ENCODE data around the gene ABHD16A. TPM values are rescaled to one million over a fixed set of nuclear protein-coding genes. Genes with fewer than 3 reads are reported as not detected.

Gene ABHD16A
- total RNA-seq (2021; ENCODE audit: unreplicated experiment) (47.2 TPM), Bru-seq, nascent RNA (percentile 68 among the genes with signal in this experiment), BruChase-seq, experiment 1, labeled RNA remaining after a 2-hour chase (percentile 60 among the genes with signal in this experiment), BruChase-seq, experiment 2, labeled RNA remaining after a 6-hour chase (percentile 76 among the genes with signal in this experiment)
- polyA plus RNA-seq (2012; ENCODE audit: insufficient read length) = 44.7 TPM
- long read RNA-seq, transcript ABHD16A-201 (20 exons, 2,103 nt) = major isoform, 85 of 102 reads
- long read RNA-seq, partial matches to known transcripts = 1 of 102 reads
- long read RNA-seq, other reads (novel, unspliced or antisense) = 13 of 102 reads

- Histone ChIP-seq H3K4me3 (ENCODE audit: low read depth in 2 of 2, low read length in 2 of 2) (peak within 1 kb of the TSS; percentile 92 to 99), H3K9me3 (ENCODE audit: control insufficient read depth, insufficient read depth, low read depth, low read length) (no peaks in the 10 kb centered on the region), H3K36me3 (ENCODE audit: control insufficient read depth, insufficient read depth, low read length) (peaks cover 2% of the 10 kb centered on the region; the same call in 1 of the 2 replicates), H3K4me1 (ENCODE audit: control insufficient read depth, insufficient read depth, low read length) (peaks cover 7% of the 10 kb centered on the region; the same call in 1 of the 2 replicates), H3K27ac (ENCODE audit: low read length) (peak within 1 kb of the TSS; percentile 95), H3K27me3 (ENCODE audit: control insufficient read depth, insufficient read depth, low read length) (no peaks in the 10 kb centered on the region)
- intact Hi-C loops (cut with micrococcal nuclease; ENCODE audit: unreplicated experiment) = no loop called here
- TF ChIP-seq CTCF (IDR thresholded peaks at IDR 0.05) (no peak), TCF7L2 (IDR thresholded peaks at IDR 0.05; ENCODE audit: low read depth, low read length) (peak; percentile 52; the same call in 1 of the 2 replicates), SIN3A (IDR thresholded peaks at IDR 0.05; ENCODE audit: borderline replicate concordance, insufficient read depth, low read depth, low read length) (no peak), POLR2AphosphoS5 (IDR thresholded peaks at IDR 0.05; ENCODE audit: low read depth, low read length) (peak; percentile 89), REST (IDR thresholded peaks at IDR 0.05; ENCODE audit: insufficient read depth in 1 of 2, low read depth in 2 of 2, low read length in 1 of 2) (peak in 1 of 2 experiments; percentile 0; a peak in 1 of 4 replicates)
- ChIA-PET POLR2A (interaction anchor here (0.6 to 0.7 kb wide), 3 partner anchors 93 to 356 kb away, joined by 3 to 6 read pairs (median 4); partner anchors contain the start of gene VARS1), CTCF (interaction anchor here (0.9 kb wide), 1 partner anchor 11 kb away, joined by 3 read pairs; no protein-coding TSS in a partner anchor)
- no TSS peak for BruUV-seq (replicated peaks)
- ATAC-seq (peak; percentile 100), DNase-seq (ENCODE audit: low read depth, low spot score) (peak; percentile 94)
- in situ Hi-C loops (cut with HindIII; ENCODE audit: low pct_unique_long_range_greater_than_20kb, low sequenced_read_pairs) = no loop called here
Measured at GRCh38 chr6:31702819-31703716, at the start of gene ABHD16A. Gene ABHD16A, minus strand, starts transcription at chr6:31703324. Its CDS starts 43 bp downstream, at chr6:31703281.

- Histone ChIP-seq H3K9me3 (ENCODE audit: control insufficient read depth, insufficient read depth, low read depth, low read length) (no peaks in the 10 kb centered on the region), H3K36me3 (ENCODE audit: control insufficient read depth, insufficient read depth, low read length) (no peaks in the 10 kb centered on the region), H3K27ac (ENCODE audit: low read length) (no peak overlapping the region), H3K4me1 (ENCODE audit: control insufficient read depth, insufficient read depth, low read length) (0 out of 2 replicates have a peak, but pooled peaks cover 3% of the 10 kb centered on the region), H3K4me3 (ENCODE audit: low read depth in 2 of 2, low read length in 2 of 2) (no peak overlapping the region), H3K27me3 (ENCODE audit: control insufficient read depth, insufficient read depth, low read length) (no peaks in the 10 kb centered on the region)
- ChIA-PET POLR2A (interaction anchor here (1.8 kb wide), 1 partner anchor 14 kb away, joined by 6 read pairs; no protein-coding TSS in a partner anchor), CTCF (no interaction called here)
- intact Hi-C loops (cut with micrococcal nuclease; ENCODE audit: unreplicated experiment) = no loop called here
- TF ChIP-seq TCF7L2 (IDR thresholded peaks at IDR 0.05; ENCODE audit: low read depth, low read length) (no peak), SIN3A (IDR thresholded peaks at IDR 0.05; ENCODE audit: borderline replicate concordance, insufficient read depth, low read depth, low read length) (no peak), POLR2AphosphoS5 (IDR thresholded peaks at IDR 0.05; ENCODE audit: low read depth, low read length) (0 out of 2 replicates have a peak, but pooled peaks have one; percentile 33), CTCF (IDR thresholded peaks at IDR 0.05) (no peak)
- in situ Hi-C loops (cut with HindIII; ENCODE audit: low pct_unique_long_range_greater_than_20kb, low sequenced_read_pairs) = no loop called here
- ATAC-seq (peak; percentile 86), DNase-seq (ENCODE audit: low read depth, low spot score) (no peak)
- no TSS peak for BruUV-seq (replicated peaks)
Measured at GRCh38 chr6:31752739-31753319, 49.7 kb upstream of the ABHD16A start.

All from Panc1 (cell line).